SK-N-SH treated with all-trans-retinoic acid at 6 μM for 48 hours (cell line): Measurements from ENCODE around the gene EID3.
"Not testable (repeated sequence)": the region's sequence is repeated elsewhere in the genome, so short reads cannot be mapped to it uniquely, and the experiment has no call there.

Experiments used
- ARNTL ChIP-seq: fragments of 450-650 bp; formaldehyde crosslinking; IDR thresholded peaks from 2 replicates; pipeline ENCODE4 v1.5.0; 2020; ENCODE audit warnings: low read depth, mild to moderate bottlenecking, moderate library complexity, borderline replicate concordance
- CSDC2 ChIP-seq: fragments of 250-450 bp; sonication (Bioruptor Pico); IDR thresholded peaks from 2 replicates; pipeline ENCODE4 v1.5.0; 2020; ENCODE audit warnings: mild to moderate bottlenecking, moderate library complexity
- CSRNP3 ChIP-seq: fragments of 250-450 bp; sonication (Bioruptor Pico); IDR thresholded peaks from 2 replicates; pipeline ENCODE4 v1.5.1; 2021; ENCODE audit warnings: mild to moderate bottlenecking, moderate library complexity
- ESRRG ChIP-seq: fragments of 250-450 bp; sonication (Bioruptor Pico); IDR thresholded peaks from 2 replicates; pipeline ENCODE4 v1.6.1; 2021; ENCODE audit warnings: mild to moderate bottlenecking
- TOX ChIP-seq: fragments of 250-450 bp; sonication (Bioruptor Pico); IDR thresholded peaks from 2 replicates; pipeline ENCODE4 v1.8.0; 2021; ENCODE audit warnings: mild to moderate bottlenecking, moderate library complexity, borderline replicate concordance
- ZFP3 ChIP-seq: fragments of 250-450 bp; sonication (Bioruptor Pico); IDR thresholded peaks from 2 replicates; pipeline ENCODE4 v1.5.0; 2020; ENCODE audit warnings: mild to moderate bottlenecking, moderate library complexity
- ZFP30 ChIP-seq: fragments of 450-650 bp; formaldehyde crosslinking; IDR thresholded peaks from 2 replicates; pipeline ENCODE4 v1.5.0; 2022; ENCODE audit warnings: mild to moderate bottlenecking, moderate library complexity
- ZNF70 ChIP-seq: fragments of 450-650 bp; formaldehyde crosslinking; IDR thresholded peaks from 2 replicates; pipeline ENCODE4 v1.5.0; 2020; ENCODE audit warnings: mild to moderate bottlenecking, moderate library complexity

GRCh38 chr12:104294158-104294859 is 9.2 kb upstream of the EID3 start:
- not testable (repeated sequence) for TF ChIP-seq CSRNP3 (CRISPR knock-in tag); CSDC2 (CRISPR knock-in tag); ZFP3; ZNF70 (CRISPR knock-in tag); ARNTL (CRISPR knock-in tag); ZFP30; ESRRG; TOX (CRISPR knock-in tag)
